PFSK-1 (cell line): ENCODE results near the gene ZNF783.

ENCODE experiments used
- POLR2AphosphoS5 ChIP-seq: IDR thresholded peaks from 2 replicates; pipeline ENCODE4 v1.6.1; 2012; ENCODE audit warnings: low read depth, mild to moderate bottlenecking, control low read depth, low read length, moderate library complexity
- SIN3A ChIP-seq: IDR thresholded peaks from 2 replicates; pipeline ENCODE4 v1.6.1; 2012; ENCODE audit warnings: mild to moderate bottlenecking, low read length, moderate library complexity, borderline replicate concordance; ENCODE audit not compliant: insufficient read depth
- TAF1 ChIP-seq: IDR thresholded peaks from 2 replicates; pipeline ENCODE4 v1.6.1; 2012; ENCODE audit warnings: low read length, control low read depth, borderline replicate concordance; ENCODE audit not compliant: insufficient read depth

- TF ChIP-seq TAF1 (no peak), POLR2AphosphoS5 (no peak), SIN3A (no peak)
These were observed 19.7 kb downstream of the ZNF783 start for GRCh38 chr7:149281508-149282330.
